Gastroesophageal sphincter (tissue), 3 donors: ENCODE data around the gene DES.

Experiments used
- EP300 ChIP-seq: sonication (generic); formaldehyde crosslinking; IDR thresholded peaks from one replicate; pipeline ENCODE4 v1.6.1; 2017; ENCODE audit warnings: antibody characterized with exemption, mild to moderate bottlenecking
- POLR2A ChIP-seq, 2 donors: fragments of 450-650 bp; IDR thresholded peaks; one replicate each; pipeline ENCODE4 v1.6.1; 2017; ENCODE audit warnings: antibody characterized with exemption in 2 of 2, mild to moderate bottlenecking in 2 of 2, moderate library complexity in 1 of 2
- POLR2AphosphoS5 ChIP-seq: sonication (generic); formaldehyde crosslinking; IDR thresholded peaks from one replicate; pipeline ENCODE4 v1.6.1; 2017; ENCODE audit warnings: antibody characterized with exemption
- TF ChIP-seq, protein P1 (sequence below), 4 experiments: fragments of 200-600 bp in 2 of 4; fragments of 450-650 bp in 2 of 4; sonication (generic) in 1 of 4; IDR thresholded peaks; one replicate each; pipeline ENCODE4 v1.5.1; 2017 to 2019; ENCODE audit warnings: antibody characterized with exemption in 4 of 4, mild to moderate bottlenecking in 2 of 4, moderate library complexity in 2 of 4

GRCh38 chr2:219421323-219421722 lies 3.1 kb downstream of the DES start:
- peak in 1 of 2 donors; percentile 16 for TF ChIP-seq POLR2A (IDR thresholded peaks at IDR 0.05)
- TF ChIP-seq, protein P1, sequence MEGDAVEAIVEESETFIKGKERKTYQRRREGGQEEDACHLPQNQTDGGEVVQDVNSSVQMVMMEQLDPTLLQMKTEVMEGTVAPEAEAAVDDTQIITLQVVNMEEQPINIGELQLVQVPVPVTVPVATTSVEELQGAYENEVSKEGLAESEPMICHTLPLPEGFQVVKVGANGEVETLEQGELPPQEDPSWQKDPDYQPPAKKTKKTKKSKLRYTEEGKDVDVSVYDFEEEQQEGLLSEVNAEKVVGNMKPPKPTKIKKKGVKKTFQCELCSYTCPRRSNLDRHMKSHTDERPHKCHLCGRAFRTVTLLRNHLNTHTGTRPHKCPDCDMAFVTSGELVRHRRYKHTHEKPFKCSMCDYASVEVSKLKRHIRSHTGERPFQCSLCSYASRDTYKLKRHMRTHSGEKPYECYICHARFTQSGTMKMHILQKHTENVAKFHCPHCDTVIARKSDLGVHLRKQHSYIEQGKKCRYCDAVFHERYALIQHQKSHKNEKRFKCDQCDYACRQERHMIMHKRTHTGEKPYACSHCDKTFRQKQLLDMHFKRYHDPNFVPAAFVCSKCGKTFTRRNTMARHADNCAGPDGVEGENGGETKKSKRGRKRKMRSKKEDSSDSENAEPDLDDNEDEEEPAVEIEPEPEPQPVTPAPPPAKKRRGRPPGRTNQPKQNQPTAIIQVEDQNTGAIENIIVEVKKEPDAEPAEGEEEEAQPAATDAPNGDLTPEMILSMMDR (IDR thresholded peaks at IDR 0.05), result peak in 1 of 4 experiments; percentile 28
- peak; percentile 58 for TF ChIP-seq POLR2AphosphoS5
- TF ChIP-seq EP300, result no peak
